WTC11 (cell line): ENCODE results near the gene NTN1. TPM values are rescaled to one million over a fixed set of nuclear protein-coding genes. Genes with fewer than 3 reads are reported as not detected.

Experiments
- ATAC-seq: fragments of 200-7000 bp; cut with Tn5 transposase; 2 replicates; pipeline ENCODE4 v1.10.0; 2021; ENCODE audit warnings: mild to moderate bottlenecking, moderate library complexity
- CTCF ChIA-PET: fragments of 300-600 bp; sonication (Branson Sonifier 250); formaldehyde crosslinking; loops from one replicate; lab custom pipeline; 2021; ENCODE audit warnings: antibody characterized with exemption; lab: Charles Lee
- POLR2A ChIA-PET: fragments of 350-600 bp; sonication (Branson Sonifier 250); formaldehyde crosslinking; loops from one replicate; lab custom pipeline; 2021; ENCODE audit warnings: antibody characterized with exemption; lab: Charles Lee
- DNase-seq: peaks from one replicate; pipeline ENCODE4 v3.0.0; 2021; ENCODE audit warnings: low spot score
- H3K27ac Mint-ChIP-seq: 2 replicates; pipeline ENCODE4 v1.8.0; 2021; ENCODE audit warnings: mixed read lengths
- H3K27me3 Mint-ChIP-seq: 2 replicates; pipeline ENCODE4 v1.8.0; 2021; ENCODE audit warnings: low read depth, mild to moderate bottlenecking, moderate library complexity, mixed read lengths
- H3K36me3 Mint-ChIP-seq: 2 replicates; pipeline ENCODE4 v1.8.0; 2021; ENCODE audit warnings: mixed read lengths
- H3K4me1 Mint-ChIP-seq: 2 replicates; pipeline ENCODE4 v1.8.0; 2022; ENCODE audit warnings: mixed read lengths
- H3K4me3 Mint-ChIP-seq: 2 replicates; pipeline ENCODE4 v1.8.0; 2021; ENCODE audit warnings: mild to moderate bottlenecking, moderate library complexity, mixed read lengths
- H3K9me3 Mint-ChIP-seq: 2 replicates; pipeline ENCODE4 v1.8.0; 2021; ENCODE audit warnings: mixed read lengths
- ATF1 ChIP-seq: sonication (generic); formaldehyde crosslinking; IDR thresholded peaks from 2 replicates; pipeline ENCODE4 v1.8.1; 2023; ENCODE audit warnings: mild to moderate bottlenecking, moderate library complexity, missing genetic modification reagents
- CREB1 ChIP-seq: sonication (generic); formaldehyde crosslinking; IDR thresholded peaks from 2 replicates; pipeline ENCODE4 v1.8.0; 2023; ENCODE audit warnings: mild to moderate bottlenecking, missing genetic modification reagents
- CREM ChIP-seq: sonication (generic); formaldehyde crosslinking; IDR thresholded peaks from 2 replicates; pipeline ENCODE4 v1.8.1; 2022; ENCODE audit warnings: mild to moderate bottlenecking, missing genetic modification reagents, moderate library complexity
- CTCF ChIP-seq: fragments of 200-600 bp; IDR thresholded peaks from 2 replicates; pipeline ENCODE4 v1.8.0; 2022; ENCODE audit warnings: antibody characterized with exemption
- E2F1 ChIP-seq: sonication (generic); formaldehyde crosslinking; IDR thresholded peaks from 2 replicates; pipeline ENCODE4 v1.8.0; 2022; ENCODE audit warnings: mild to moderate bottlenecking, missing genetic modification reagents
- E2F4 ChIP-seq: sonication (generic); formaldehyde crosslinking; IDR thresholded peaks from 2 replicates; pipeline ENCODE4 v1.8.1; 2022; ENCODE audit warnings: low read depth, mild to moderate bottlenecking, moderate library complexity, missing genetic modification reagents, borderline replicate concordance
- E2F5 ChIP-seq: sonication (generic); formaldehyde crosslinking; IDR thresholded peaks from 2 replicates; pipeline ENCODE4 v1.8.1; 2022; ENCODE audit warnings: mild to moderate bottlenecking, moderate library complexity, missing genetic modification reagents
- ESRRA ChIP-seq: sonication (generic); formaldehyde crosslinking; IDR thresholded peaks from 2 replicates; pipeline ENCODE4 v1.8.1; 2022; ENCODE audit warnings: mild to moderate bottlenecking, missing genetic modification reagents, borderline replicate concordance
- FOXJ3 ChIP-seq: sonication (generic); formaldehyde crosslinking; IDR thresholded peaks from 2 replicates; pipeline ENCODE4 v1.9.0; 2021; ENCODE audit warnings: missing genetic modification reagents, mild to moderate bottlenecking, borderline replicate concordance
- GTF2I ChIP-seq: fragments of 250-450 bp; sonication (Bioruptor Pico); conservative IDR thresholded peaks from 2 replicates; pipeline ENCODE4 v1.4.0; 2021; ENCODE audit warnings: mild to moderate bottlenecking
- HMGA2 ChIP-seq: fragments of 250-450 bp; sonication (Bioruptor Pico); IDR thresholded peaks from 2 replicates; pipeline ENCODE4 v1.4.0; 2021; ENCODE audit warnings: mild to moderate bottlenecking, moderate library complexity
- HMGXB4 ChIP-seq: sonication (generic); formaldehyde crosslinking; IDR thresholded peaks from 2 replicates; pipeline ENCODE4 v1.8.1; 2023; ENCODE audit warnings: mild to moderate bottlenecking, moderate library complexity, missing genetic modification reagents
- IRF1 ChIP-seq: sonication (generic); formaldehyde crosslinking; IDR thresholded peaks from 2 replicates; pipeline ENCODE4 v1.8.0; 2023; ENCODE audit warnings: missing genetic modification reagents
- KAT7 ChIP-seq: sonication (generic); formaldehyde crosslinking; IDR thresholded peaks from 2 replicates; pipeline ENCODE4 v1.8.1; 2023; ENCODE audit warnings: missing genetic modification reagents, mild to moderate bottlenecking, borderline replicate concordance
- NR2C2 ChIP-seq: sonication (generic); formaldehyde crosslinking; IDR thresholded peaks from 2 replicates; pipeline ENCODE4 v1.8.0; 2022; ENCODE audit warnings: mild to moderate bottlenecking, missing genetic modification reagents
- SP1 ChIP-seq: sonication (generic); formaldehyde crosslinking; conservative IDR thresholded peaks from 2 replicates; pipeline ENCODE4 v1.8.1; 2022; ENCODE audit warnings: missing genetic modification reagents
- ZNF317 ChIP-seq: sonication (generic); formaldehyde crosslinking; IDR thresholded peaks from 2 replicates; pipeline ENCODE4 v1.8.1; 2023; ENCODE audit warnings: low read depth, mild to moderate bottlenecking, moderate library complexity, missing genetic modification reagents, borderline replicate concordance
- total RNA-seq: library from RNA; stranded (reverse); gene quantifications from 3 replicates; pipeline ENCODE4 v1.2.3, GENCODE V29; 2021
- TF ChIP-seq, protein P1 (sequence below): sonication (generic); formaldehyde crosslinking; IDR thresholded peaks from 2 replicates; pipeline ENCODE4 v1.8.0; 2022; ENCODE audit warnings: mild to moderate bottlenecking, missing genetic modification reagents
- TF ChIP-seq, protein P2 (sequence below): sonication (generic); formaldehyde crosslinking; conservative IDR thresholded peaks from 2 replicates; pipeline ENCODE4 v1.8.1; 2022; ENCODE audit warnings: mild to moderate bottlenecking, missing genetic modification reagents
- TF ChIP-seq, protein P3 (sequence below): sonication (generic); formaldehyde crosslinking; IDR thresholded peaks from 2 replicates; pipeline ENCODE4 v1.8.1; 2022; ENCODE audit warnings: low read depth, missing genetic modification reagents, borderline replicate concordance

NTN1 gene
- total RNA-seq, 1 experiment from 2014 or later: 5.5 TPM

GRCh38 chr17:9108146-9108545 is 86.8 kb downstream of the NTN1 start:
- Mint-ChIP-seq H3K36me3 (no peaks in the 10 kb centered on the region), H3K4me3 (no peak overlapping the region), H3K9me3 (no peaks in the 10 kb centered on the region), H3K27me3 (no peaks in the 10 kb centered on the region; the same call in 1 of the 2 replicates), H3K27ac (peak overlapping the region; percentile 40; the same call in 1 of the 2 replicates), H3K4me1 (peaks cover 64% of the 10 kb centered on the region)
- ATAC-seq (no peak; the same call in 1 of the 2 replicates), DNase-seq (no peak)
- TF ChIP-seq E2F5: no peak
- TF ChIP-seq SP1 (CRISPR knock-in tag): no peak
- TF ChIP-seq GTF2I: no peak
- no peak for TF ChIP-seq FOXJ3 (CRISPR knock-in tag)
- TF ChIP-seq KAT7 (CRISPR knock-in tag): no peak
- TF ChIP-seq IRF1 (CRISPR knock-in tag): no peak
- TF ChIP-seq, protein P1, sequence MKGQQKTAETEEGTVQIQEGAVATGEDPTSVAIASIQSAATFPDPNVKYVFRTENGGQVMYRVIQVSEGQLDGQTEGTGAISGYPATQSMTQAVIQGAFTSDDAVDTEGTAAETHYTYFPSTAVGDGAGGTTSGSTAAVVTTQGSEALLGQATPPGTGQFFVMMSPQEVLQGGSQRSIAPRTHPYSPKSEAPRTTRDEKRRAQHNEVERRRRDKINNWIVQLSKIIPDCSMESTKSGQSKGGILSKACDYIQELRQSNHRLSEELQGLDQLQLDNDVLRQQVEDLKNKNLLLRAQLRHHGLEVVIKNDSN (CRISPR knock-in tag): no peak
- TF ChIP-seq CTCF: no peak
- TF ChIP-seq CREB1 (CRISPR knock-in tag): no peak
- ChIA-PET CTCF (interaction anchor here (0.6 kb wide), 1 partner anchor 58 kb away, joined by 3 read pairs; no protein-coding TSS in a partner anchor), POLR2A (no interaction called here)

GRCh38 chr17:9109933-9110332 is 88.6 kb downstream of the NTN1 start:
- ATAC-seq: peak; percentile 64
- no peaks in the 10 kb centered on the region for H3K9me3 Mint-ChIP-seq
- TF ChIP-seq CREM (CRISPR knock-in tag) (no peak), CREB1 (CRISPR knock-in tag) (no peak), HMGXB4 (no peak), NR2C2 (CRISPR knock-in tag) (no peak), ZNF317 (no peak), E2F4 (CRISPR knock-in tag) (no peak), HMGA2 (CRISPR knock-in tag) (no peak), E2F1 (CRISPR knock-in tag) (no peak), ESRRA (no peak), CTCF (no peak), GTF2I (no peak), ATF1 (CRISPR knock-in tag) (no peak)
- TF ChIP-seq, protein P2, sequence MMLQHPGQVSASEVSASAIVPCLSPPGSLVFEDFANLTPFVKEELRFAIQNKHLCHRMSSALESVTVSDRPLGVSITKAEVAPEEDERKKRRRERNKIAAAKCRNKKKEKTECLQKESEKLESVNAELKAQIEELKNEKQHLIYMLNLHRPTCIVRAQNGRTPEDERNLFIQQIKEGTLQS: no peak
- TF ChIP-seq, protein P3, sequence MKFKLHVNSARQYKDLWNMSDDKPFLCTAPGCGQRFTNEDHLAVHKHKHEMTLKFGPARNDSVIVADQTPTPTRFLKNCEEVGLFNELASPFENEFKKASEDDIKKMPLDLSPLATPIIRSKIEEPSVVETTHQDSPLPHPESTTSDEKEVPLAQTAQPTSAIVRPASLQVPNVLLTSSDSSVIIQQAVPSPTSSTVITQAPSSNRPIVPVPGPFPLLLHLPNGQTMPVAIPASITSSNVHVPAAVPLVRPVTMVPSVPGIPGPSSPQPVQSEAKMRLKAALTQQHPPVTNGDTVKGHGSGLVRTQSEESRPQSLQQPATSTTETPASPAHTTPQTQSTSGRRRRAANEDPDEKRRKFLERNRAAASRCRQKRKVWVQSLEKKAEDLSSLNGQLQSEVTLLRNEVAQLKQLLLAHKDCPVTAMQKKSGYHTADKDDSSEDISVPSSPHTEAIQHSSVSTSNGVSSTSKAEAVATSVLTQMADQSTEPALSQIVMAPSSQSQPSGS: no peak

More at GRCh38 chr17:9109933-9110332, 88.6 kb downstream of the NTN1 start:
- no peaks in the 10 kb centered on the region for H3K36me3 Mint-ChIP-seq
- CTCF ChIA-PET: interaction anchor here (1.1 to 1.4 kb wide), 4 partner anchors 11 to 162 kb away, joined by 4 to 6 read pairs (median 4); no protein-coding TSS in a partner anchor
- H3K4me1 Mint-ChIP-seq: peaks cover 58% of the 10 kb centered on the region
- no peak for DNase-seq
- H3K27me3 Mint-ChIP-seq: peaks cover 2% of the 10 kb centered on the region; the same call in 1 of the 2 replicates
- no peak overlapping the region for H3K27ac Mint-ChIP-seq
- H3K4me3 Mint-ChIP-seq: no peak overlapping the region
- POLR2A ChIA-PET: no interaction called here
